GM21737 (cell line): ENCODE measurements around the gene P2RX5.
"Not testable (repeated sequence)": the region's sequence is repeated elsewhere in the genome, so short reads cannot be mapped to it uniquely, and the experiment has no call there.

Source experiments
- ATAC-seq: cut with Tn5 transposase; IDR thresholded peaks from one replicate; pipeline ENCODE4 v1.9.1; 2021; ENCODE audit warnings: mild to moderate bottlenecking, moderate library complexity; ENCODE audit not compliant: unreplicated experiment

P2RX5 gene

GRCh38 chr17:3712811-3713463 lies 17.0 kb upstream of the P2RX5 start:
- no peak for ATAC-seq

- ATAC-seq = peak; percentile 94
Measured at GRCh38 chr17:3710951-3711383, 15.0 kb upstream of the P2RX5 start.

GRCh38 chr17:3708366-3708765 lies 12.4 kb upstream of the P2RX5 start:
- ATAC-seq = no peak

- ATAC-seq = not testable (repeated sequence)
Measured at GRCh38 chr17:3705718-3705984, 9.7 kb upstream of the P2RX5 start.

- ATAC-seq = no peak
Measured at GRCh38 chr17:3704931-3705717, 9.2 kb upstream of the P2RX5 start.

GRCh38 chr17:3702041-3702539 lies 6.1 kb upstream of the P2RX5 start:
- not testable (repeated sequence) for ATAC-seq

- no peak for ATAC-seq
Measured at GRCh38 chr17:3699951-3700350, 4.0 kb upstream of the P2RX5 start.

GRCh38 chr17:3698139-3698538 lies 2.2 kb upstream of the P2RX5 start:
- ATAC-seq = no peak

GRCh38 chr17:3697103-3697476 lies 1.1 kb upstream of the P2RX5 start:
- no peak for ATAC-seq

GRCh38 chr17:3695129-3695722 lies 729 bp downstream of the P2RX5 start:
- no peak for ATAC-seq

GRCh38 chr17:3693829-3694231 lies 2.1 kb downstream of the P2RX5 start:
- peak; percentile 52 for ATAC-seq

GRCh38 chr17:3693141-3693540 lies 2.8 kb downstream of the P2RX5 start:
- ATAC-seq = no peak

GRCh38 chr17:3692346-3692745 lies 3.6 kb downstream of the P2RX5 start:
- ATAC-seq = no peak

- no peak for ATAC-seq
Measured at GRCh38 chr17:3691617-3692067, 4.3 kb downstream of the P2RX5 start.

GRCh38 chr17:3690094-3690715 lies 5.8 kb downstream of the P2RX5 start:
- no peak for ATAC-seq

GRCh38 chr17:3689262-3690093 lies 6.5 kb downstream of the P2RX5 start:
- no peak for ATAC-seq

GRCh38 chr17:3688852-3689261 lies 7.1 kb downstream of the P2RX5 start:
- no peak for ATAC-seq

GRCh38 chr17:3688027-3688553 lies 7.9 kb downstream of the P2RX5 start:
- no peak for ATAC-seq

- no peak for ATAC-seq
Measured at GRCh38 chr17:3685174-3685573, 10.8 kb downstream of the P2RX5 start.

- ATAC-seq = no peak
Measured at GRCh38 chr17:3683054-3683511, 12.9 kb downstream of the P2RX5 start.
